ENCODE results near the gene CARS2.
"Not testable (repeated sequence)": the region's sequence is repeated elsewhere in the genome, so short reads cannot be mapped to it uniquely, and the experiment has no call there.

Gene CARS2

DNA sequence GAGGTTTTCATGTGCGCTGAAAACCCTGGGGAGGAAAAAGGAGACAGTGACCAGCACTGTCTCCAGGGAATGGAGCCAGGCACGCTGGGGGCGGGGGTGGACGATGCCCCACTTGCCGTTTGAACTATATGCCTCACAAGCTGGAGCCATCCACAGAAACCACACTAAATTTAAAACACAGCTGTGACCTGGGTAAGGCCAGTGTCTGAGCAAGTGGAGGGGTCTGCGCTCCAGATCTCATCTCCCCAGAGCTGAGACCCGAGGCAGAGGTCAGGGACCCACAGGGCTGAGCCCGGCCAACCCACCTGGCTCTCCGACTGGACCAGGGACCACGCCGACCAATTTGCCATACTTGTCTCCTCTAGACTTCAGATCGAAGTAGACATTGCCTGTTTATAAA lies 23.2 kb downstream of the CARS2 start:
- no peak for DNase-seq (ENCODE audit: low spot score)

DNA sequence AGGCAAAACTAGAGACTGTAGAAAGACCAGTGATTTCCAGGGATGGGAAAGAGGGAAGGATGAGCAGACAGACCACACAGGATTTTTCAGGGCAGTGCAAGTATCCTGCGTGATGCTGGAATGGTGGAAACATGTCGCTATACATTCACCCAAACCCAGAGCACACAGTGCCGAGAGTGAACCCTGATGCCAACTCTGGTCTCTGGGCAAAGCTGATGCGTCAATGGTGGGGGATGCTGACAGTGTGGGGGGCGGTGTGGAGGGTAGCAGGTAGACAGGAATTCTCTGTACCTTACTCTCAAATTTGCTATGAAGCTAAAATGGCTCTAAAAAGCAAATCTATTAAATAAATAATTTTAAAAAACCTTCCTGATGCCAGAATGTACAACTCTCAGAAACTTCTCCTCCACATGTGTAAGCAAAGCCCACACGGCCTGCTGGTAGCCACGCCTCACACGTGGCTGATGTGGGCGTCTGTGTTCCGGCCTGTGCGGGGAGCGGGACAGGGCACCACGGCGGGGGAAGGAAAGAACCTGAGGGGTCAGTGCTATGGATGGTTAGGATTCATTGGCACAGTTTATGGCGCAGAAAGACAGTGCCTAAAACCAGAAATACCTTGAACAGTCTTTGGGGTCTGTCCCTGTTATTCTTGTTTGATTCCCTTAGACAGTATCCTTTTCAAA lies 23.9 kb downstream of the CARS2 start:
- DNase-seq (ENCODE audit: low spot score): no peak

DNA sequence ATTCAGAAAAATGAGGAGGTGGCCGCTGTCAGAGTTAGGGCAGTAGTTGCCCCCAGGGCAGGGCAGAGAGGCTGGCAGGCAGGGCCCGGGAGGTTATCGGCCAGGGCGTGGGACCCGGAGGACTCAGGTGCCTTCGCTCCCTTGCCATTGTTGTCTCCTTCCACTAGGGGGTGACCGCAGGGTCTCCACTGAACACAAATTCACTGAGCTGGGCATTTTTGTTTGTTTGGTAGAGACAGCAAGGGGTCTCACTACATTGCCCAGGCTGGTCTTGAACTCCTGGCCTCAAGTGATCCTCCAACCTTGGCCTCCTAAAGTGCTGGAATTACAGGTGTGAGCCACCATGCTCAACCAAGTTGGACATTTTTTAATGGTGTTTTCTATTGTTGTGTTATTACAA lies 25.1 kb downstream of the CARS2 start:
- no peak for DNase-seq (ENCODE audit: low spot score)

DNA sequence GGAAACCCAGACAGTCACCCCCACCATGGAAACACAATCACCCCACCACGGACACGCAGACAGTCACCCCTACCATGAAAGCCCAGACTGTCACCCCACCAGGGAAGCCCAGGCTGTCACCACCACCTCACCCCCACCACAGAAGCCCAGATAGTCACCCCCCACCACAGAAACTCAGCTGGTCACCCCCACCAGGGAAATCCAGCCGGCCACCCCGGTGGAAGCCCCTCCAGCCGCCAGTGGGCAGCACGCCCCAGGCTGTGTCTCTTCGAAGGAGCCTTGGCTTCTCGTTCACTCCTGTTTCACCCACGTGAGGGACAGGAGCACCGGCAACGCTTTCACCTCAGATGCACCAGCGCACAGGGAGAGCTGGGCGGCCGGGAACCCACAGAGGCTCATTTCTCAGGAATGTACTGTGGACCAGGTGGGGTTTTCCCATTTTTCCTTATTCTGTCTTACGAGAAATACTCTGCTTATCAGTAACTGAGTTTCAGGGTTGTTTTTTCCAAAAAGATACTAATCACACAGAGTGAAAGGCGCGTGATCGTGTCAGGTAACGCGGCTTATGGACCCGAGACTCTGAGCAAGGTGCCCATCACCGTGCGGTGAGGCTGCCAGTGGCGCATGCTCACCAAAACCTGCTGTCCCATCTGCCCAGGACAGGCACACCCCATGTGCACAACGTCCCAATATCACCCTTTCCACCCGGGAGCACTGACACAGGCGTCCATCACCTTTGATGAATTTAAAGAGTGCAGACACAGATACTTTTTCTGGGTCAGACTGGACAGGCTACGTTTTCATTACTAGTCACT lies 28.0 kb downstream of the CARS2 start:
- no peak for DNase-seq (ENCODE audit: low spot score)

DNA sequence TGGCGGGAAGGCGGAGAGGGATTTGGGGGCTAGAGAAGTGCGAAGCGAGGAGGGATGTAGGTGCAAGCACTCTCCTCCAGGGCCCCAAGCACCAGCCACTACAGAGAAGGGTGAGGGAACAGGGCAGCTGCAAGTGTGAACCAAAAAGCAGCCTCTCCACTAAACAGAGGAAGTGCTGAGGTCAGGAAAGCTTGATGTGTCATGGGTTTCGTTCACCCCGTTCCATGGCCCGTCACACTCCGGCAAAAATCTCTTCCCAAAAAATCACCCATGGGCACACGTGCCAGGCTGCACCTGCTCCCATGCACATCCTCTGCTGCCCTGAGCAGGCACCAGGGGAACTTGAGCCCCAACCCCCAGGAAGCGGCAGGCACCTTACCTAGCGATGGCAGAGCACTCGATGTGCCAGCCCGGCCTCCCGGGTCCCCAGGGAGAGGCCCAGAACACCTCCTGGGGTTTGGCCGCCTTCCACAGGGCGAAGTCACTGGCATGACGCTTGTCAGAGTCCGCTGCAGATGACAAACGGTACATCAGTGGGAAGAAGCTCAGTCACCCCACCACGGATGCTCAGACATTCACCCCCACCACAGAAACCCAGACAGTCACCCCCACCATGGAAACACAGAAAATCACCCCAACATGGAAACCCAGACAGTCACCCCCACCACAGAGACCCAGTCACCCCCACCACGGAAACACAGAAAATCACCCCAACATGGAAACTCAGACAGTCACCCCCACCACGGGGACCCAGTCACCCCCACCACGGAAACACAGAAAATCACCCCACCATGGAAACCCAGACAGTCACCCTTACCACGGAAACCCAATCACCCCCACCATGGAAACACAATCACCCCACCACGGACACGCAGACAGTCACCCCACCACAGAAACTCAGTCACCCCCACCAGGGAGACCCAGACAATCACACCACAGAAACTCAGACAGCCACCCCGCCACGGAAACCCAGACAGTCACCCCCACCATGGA lies 29.0 kb downstream of the CARS2 start:
- DNase-seq (ENCODE audit: low spot score): no peak

DNA sequence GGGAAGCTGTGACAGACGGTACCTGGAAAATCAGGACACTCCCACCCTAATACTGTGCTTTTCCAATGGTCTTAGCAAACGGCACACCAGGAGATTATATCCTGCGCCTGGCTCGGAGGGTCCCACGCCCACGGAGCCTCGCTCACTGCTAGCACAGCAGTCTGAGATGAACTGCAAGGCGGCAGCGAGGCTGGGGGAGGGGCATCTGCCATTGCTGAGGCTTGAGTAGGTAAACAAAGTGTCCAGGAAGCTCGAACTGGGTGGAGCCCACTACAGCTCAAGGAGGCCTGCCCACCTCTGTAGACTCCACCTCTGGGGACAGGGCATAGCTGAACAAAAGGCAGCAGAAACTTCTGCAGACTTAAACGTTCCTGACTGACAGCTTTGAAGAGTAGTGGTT lies 36.1 kb downstream of the CARS2 start:
- not testable (repeated sequence) for DNase-seq (ENCODE audit: low spot score)

DNA sequence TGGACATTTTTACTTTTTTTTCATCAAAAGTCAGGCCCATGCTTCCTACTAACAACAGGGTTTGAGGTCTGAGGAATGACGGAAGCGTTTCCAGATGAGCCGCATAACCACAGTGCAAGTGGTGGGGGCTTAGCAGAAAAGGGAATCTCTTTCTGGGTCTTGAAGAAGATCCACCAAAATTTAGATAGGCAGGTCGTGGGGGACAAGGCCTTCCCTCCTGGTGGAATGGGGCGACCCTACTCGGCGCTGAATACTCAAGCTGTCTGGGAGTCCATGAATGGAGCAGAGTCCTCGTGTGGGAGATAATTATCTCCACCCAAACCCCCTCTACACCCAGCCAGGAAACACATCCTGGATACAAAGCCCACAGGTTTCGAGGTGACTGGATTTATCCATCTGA lies 36.9 kb downstream of the CARS2 start:
- DNase-seq (ENCODE audit: low spot score): no peak

DNA sequence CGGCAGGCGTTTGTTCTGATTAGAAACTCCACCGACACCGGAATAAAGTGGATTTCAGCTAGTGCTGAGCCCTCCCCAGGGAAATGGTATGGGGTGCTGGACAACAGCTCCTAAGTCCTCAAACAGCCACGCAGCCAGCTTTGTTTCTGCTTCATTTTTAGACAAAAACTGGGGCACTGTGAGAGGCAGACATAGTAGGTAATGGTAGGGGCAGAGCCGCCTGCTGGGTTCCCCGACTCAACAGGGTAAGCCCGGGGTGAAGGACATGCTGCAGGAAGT lies 39.7 kb downstream of the CARS2 start:
- no peak for DNase-seq (ENCODE audit: low spot score)

DNA sequence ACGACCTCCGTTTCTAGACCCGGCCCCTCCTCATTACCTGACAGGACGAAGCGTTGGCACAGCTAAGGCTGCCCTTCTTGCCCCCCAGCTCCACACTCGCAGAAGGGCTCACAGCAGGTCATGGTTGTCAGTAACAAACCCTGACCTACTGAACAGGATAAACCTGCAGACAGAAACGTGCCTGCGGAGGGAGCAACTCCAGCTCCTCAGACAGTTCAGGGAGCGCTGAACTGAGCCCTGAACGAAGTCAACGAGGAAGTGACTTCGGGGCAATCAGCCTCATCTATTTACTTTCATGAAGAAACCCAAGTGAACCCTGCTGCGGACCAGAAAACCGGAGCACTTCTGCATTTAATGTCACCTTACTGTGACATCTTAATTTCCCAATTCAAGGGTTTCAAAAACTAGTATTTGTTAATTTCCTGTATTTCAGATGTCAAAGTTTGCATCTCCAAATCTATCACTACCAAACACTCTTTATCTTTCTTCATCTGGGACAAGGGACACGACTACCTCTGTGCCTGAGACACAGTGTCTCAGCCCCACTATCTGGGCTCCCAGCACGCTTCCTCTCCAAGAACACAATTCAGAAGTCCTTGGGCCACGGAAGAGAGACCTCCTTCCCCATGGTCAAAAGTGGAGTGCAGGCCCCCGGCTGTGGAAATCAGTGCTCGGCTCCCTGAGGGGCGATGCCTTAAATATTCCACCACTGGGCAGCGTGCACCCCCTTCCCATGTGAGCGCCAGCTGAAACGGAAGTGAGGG lies 40.2 kb downstream of the CARS2 start:
- no peak for DNase-seq (ENCODE audit: low spot score)

DNA sequence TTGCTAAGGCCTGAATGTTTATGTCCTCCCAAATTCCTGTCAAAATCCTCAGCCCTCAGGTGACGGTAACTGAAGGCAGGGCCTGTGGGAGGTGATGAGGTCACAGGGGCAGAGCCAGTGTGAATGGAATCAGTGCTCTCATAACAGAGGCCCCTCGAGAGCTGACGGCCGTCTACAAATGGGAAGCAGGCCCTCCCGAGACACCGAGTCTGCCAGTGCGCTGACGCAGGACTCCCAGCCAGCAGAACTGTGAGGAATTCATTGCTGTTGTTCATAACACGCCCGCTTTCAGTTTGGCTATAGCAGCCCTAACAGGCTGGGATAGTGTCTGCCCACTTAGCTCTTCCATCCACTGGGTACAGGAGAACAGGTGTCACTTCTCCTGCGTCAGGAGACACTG lies 41.2 kb downstream of the CARS2 start:
- DNase-seq (ENCODE audit: low spot score): no peak

DNA sequence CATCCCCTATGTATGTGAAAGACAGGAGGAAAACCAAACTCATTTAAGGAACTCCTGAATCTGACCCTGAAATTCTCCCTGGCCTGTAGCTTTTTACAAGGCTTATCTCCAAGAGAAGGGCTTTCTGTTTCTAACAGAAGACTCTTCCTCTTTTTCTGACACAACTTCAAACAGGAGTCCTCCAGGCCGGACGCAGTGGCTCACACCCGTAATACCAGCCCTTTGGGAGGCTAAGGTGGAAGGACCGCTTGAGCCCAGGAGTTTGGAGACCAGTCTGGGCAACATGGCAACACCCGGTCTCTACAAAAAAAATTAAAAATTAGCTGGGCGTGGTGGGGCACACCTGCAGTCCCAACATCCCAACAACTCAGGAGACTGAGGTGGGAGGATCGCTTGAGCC lies 41.9 kb downstream of the CARS2 start:
- DNase-seq (ENCODE audit: low spot score): no peak

DNA sequence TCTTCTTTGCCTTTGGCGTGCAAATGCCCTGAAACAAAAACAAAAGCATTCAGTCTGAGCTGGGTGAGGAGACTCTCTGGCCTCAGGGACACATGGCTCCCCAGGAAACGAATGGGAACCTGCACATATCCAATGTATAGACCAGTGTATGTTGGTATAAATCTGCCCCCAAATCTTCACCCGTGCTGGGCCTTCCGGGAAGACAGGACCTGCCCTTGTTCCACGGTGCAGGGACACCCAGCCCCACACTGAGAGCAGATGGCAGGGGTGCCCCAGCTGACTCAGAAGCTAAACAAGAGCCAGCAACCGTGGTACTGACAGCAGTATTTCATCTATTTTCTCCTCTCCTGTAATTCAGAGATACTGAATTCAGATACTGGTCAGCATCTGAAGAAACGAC lies 42.4 kb downstream of the CARS2 start:
- DNase-seq (ENCODE audit: low spot score): no peak

DNA sequence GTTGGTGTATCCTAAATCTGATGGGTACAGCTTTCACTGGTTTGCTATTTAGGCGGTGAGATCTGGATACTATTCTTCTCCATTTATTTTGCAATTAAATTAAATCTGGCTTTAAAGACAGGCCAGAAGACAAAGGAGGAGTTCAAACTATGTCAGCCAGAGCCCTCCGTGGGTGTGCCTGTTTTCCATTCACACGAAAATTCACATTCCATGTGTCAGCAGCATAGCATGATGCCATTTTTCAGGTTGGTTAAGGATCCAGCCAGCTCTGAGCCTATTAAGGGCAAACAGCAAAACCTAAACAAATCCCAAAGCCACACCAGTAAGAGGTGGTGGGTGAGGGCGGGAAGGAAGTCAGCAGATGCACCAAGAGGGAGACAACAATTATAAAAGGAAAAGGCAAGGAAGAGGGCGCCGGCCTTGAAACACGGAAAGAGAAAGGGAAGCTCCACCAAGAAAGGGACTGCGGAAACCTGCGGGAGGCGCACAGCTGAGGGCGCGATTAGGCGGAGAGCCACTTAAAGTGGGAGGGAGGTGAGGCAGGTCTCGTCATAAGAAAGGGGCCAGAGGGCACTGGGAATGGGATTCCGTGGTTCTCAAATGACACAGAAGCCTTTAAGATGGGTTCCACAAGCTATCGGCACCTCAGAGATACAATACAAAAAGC lies 43.0 kb downstream of the CARS2 start:
- no peak for DNase-seq (ENCODE audit: low spot score)

DNA sequence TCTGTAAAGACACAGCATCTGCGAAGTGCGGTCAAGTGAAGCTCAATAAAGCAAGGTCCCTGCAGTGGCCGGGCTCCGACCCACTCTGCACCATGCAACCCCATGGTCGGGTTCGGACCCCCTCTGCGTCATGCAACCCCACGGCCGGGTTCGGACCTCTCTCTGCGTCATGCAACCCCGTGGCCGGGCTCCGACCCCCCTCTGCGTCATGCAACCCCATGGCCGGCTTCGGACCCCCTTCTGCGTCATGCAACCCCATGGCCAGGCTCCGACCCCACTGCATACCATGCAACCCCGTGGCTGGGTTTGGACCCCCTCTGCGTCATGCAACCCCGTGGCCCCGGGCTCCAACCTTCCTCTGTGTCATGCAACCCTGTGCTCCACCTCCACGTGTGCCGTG lies 43.8 kb downstream of the CARS2 start:
- no peak for DNase-seq (ENCODE audit: low spot score)

DNA sequence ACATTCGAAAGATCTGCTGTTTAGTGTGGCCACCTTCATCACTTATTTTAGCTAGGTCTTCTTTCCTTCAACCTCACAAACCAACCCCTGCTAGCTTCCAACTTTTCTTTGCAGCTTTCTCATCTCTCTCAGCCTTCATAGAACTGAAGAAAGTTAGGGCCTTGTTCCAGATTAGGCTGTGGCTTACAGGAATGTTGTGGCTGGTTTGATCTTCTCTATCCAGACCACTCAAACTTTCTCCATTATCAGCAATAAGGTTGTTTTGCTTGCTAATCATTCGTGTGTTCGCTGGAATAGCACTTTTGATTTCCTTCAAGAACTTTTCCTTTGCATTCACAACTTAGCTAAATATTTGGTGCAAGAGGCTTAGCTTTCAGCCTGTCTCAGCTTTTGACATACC lies 44.7 kb downstream of the CARS2 start:
- no peak for DNase-seq (ENCODE audit: low spot score)

DNA sequence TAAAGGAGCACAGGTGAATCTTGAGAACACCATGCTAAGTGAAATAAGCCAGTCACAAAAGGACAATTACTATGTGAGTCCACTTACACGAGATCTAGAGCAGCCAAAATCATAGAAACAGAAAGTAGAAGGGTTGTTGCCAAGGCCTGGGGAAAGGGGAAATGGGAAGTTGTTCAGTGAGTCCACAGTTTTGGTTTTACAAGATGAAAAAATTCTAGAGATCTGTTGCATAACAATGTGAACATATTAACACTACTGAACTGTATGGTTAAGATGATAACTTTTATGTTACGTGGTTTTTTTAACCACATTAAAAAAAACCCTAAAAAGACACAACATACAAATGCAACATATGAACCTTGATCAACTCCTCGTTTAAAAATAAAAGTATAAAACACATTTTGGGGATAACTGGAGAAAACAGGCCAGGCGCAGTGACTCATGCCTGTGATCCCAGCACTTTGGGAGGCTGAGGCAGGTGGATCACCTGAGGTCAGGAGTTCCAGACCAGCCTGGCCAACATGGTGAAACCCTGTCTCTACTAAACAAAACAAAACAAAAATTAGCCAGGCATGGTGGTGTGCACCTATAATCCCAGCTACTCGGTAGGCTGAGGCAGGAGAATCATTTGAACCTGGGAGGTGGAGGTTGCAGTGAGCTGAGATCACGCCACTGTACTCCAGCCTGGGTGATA lies 47.6 kb downstream of the CARS2 start:
- not testable (repeated sequence) for DNase-seq (ENCODE audit: low spot score)

DNA sequence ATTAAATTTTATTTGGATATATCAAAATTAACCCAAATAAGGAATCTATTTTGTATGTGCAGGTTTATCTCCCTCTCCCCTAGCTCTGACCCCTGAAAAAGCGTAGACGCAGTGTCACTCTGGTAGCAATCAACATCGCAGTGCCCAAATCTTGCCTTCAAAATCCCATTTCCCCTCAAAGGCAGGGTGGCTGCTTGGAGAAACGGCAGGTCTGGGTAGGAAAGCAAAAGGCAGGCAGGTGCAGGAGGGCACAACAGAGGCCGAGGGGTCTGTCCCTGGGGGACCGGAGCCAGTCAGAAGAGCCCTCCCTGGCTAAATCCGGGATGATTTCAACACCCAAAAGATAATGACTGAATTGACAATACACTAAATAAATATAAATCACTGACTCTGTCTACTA lies 48.7 kb downstream of the CARS2 start:
- DNase-seq (ENCODE audit: low spot score): no peak

DNA sequence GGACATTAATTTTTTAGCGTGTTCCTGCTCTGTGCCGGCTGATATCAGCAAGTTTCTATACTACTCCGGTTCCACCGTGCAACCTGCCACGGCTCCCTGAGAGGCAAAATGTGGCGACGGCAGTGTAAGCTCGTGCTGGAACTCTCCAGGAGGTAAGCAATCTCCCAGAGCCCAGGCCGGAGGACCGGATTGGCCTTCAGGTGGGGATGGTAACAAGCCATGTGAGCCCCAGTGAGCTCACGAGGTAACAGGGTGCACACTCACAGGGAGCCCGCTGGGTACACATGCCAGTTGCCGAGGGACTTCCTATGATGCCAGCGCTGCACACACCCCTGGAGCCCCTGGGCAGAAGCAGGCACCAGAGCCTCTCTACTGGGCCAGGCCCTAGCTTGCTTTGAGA lies 52.1 kb downstream of the CARS2 start:
- DNase-seq (ENCODE audit: low spot score): no peak

DNA sequence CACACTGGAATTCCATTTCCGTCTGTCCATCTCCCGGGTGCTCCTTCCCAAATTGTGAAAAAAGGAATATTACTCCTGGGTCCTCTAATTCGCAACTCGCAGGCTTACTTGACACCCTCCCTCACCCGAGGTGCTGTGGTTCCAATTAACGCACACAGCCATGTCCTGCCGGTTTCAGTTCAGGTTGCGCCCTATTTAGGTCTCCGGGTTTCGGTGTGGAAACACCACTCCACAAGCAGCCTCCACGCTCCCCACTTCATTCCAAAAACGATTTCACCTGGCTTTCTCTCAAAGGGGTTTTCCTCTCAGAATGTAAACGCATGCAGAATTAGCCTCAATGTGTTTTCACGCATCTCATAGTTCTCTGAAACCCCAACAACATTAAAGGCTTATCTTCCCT lies 52.6 kb downstream of the CARS2 start:
- DNase-seq (ENCODE audit: low spot score): no peak

DNA sequence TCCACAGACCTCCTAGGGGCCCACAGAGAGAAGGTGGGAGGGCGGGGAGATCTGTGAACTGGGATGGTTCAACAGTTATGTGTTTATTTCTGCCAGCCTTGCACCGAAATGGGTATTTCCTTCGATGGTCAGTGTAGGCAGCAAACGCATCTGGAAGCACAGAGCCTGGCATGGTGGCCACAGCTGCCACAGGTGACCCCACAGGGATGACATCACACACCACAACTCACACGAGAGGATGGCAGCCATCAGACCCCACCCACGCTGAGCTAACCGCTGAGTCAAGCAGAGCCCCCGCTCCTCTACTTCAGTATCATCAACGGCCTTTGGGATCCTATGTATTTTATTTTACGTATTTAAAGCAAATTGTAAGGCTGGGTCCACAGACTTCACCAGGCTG lies 53.2 kb downstream of the CARS2 start:
- no peak for DNase-seq (ENCODE audit: low spot score)

DNA sequence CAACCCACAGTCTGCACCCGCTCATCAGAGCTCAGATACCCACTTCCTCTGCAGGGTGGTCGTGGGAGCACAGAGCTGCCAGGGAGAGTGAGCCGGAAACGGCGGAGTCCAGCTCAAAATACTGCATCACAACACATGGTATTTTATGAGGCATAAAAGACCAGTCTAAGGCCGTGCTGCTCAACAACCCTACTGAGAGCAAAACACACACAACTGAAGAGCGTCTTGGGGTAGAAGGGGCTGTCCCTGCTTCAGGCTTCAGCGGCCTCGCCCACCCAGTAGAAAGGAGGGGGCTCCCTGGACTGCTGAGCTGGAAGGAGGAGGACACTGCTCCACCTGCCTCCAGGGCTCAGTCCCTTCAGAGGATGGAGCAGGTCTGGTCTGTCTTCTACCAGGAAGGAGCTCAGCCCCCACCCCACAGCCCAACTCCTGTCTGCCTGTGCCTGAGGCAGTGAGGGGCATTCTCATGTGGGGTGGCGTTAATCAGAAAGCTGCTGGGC lies 53.6 kb downstream of the CARS2 start:
- DNase-seq (ENCODE audit: low spot score): no peak

Data from kidney capillary endothelial cell (primary cell).